Ovary (tissue), 9 donors: Measurements from ENCODE around the gene STPG3. TPM values are rescaled to one million over a fixed set of nuclear protein-coding genes. Genes with fewer than 3 reads are reported as not detected.

Experiments used
- DNase-seq, 5 donors: peaks; one replicate each; pipeline ENCODE4 v3.0.0-alpha.2; 2019 to 2020
- H3K27ac ChIP-seq, 2 donors: fragments of 200-600 bp; one replicate each; pipeline versions ENCODE4 v1.5.1 to v1.8.0; 2019 to 2022
- H3K27me3 ChIP-seq: fragments of 200-600 bp; one replicate; pipeline ENCODE4 v1.8.0; 2022
- H3K36me3 ChIP-seq: fragments of 200-600 bp; sonication (generic); one replicate; pipeline ENCODE4 v1.5.1; 2019
- H3K4me1 ChIP-seq: one replicate; pipeline ENCODE4 v1.8.1; 2013; ENCODE audit warnings: mild to moderate bottlenecking, moderate library complexity; ENCODE audit not compliant: insufficient read depth
- H3K4me3 ChIP-seq: fragments of 200-600 bp; sonication (generic); one replicate; pipeline ENCODE4 v1.5.1; 2017
- H3K9me3 ChIP-seq, 2 donors: fragments of 200-600 bp in 1 of 2; sonication (generic) in 1 of 2; one replicate each; pipeline versions ENCODE4 v1.5.1 to v1.8.1; 2013 to 2019; ENCODE audit warnings: mild to moderate bottlenecking in 1 of 2, moderate library complexity in 1 of 2
- EP300 ChIP-seq: sonication (generic); formaldehyde crosslinking; IDR thresholded peaks from one replicate; pipeline ENCODE4 v1.6.1; 2017; ENCODE audit warnings: antibody characterized with exemption
- POLR2A ChIP-seq: fragments of 450-650 bp; IDR thresholded peaks from one replicate; pipeline ENCODE4 v1.6.1; 2017; ENCODE audit warnings: antibody characterized with exemption, mild to moderate bottlenecking, moderate library complexity
- WGBS, 3 donors: extraction: QIAGEN DNeasy Blood & Tissue Kit in 1 of 3; methylation state at CpG; one replicate each; pipeline versions ENCODE4 v1.1.5 to v1.1.7; 2013 to 2017; 5-methylcytosine and 5-hydroxymethylcytosine counted together
- intact Hi-C, 4 donors: fragments of 100-400 bp; cut with DNase I; formaldehyde crosslinking; loops; one replicate each; pipeline versions ENCODE4 v1.11.0 to v1.15.1; 2022 to 2023
- polyA plus RNA-seq, 2 donors: library from polyadenylated mRNA; stranded (reverse); fragments of 200-250 nt in 1 of 2; fragments of 350-450 nt in 1 of 2; fragmentation: Illumina TruSeq in 1 of 2; extraction: RNeasy Lipid Tissue Mini Kit (QIAGEN cat#74804) in 1 of 2; gene quantifications; one replicate each; pipeline ENCODE4 v1.2.3, GENCODE V29; 2013 to 2014
- total RNA-seq, 7 donors: library from RNA; depleted of rRNA in 2 of 7; stranded (reverse); fragments of >200 nt in 2 of 7; fragmentation: NEBNext Ultra II Directional in 3 of 7; extraction: Animal tissue kit (Norgen Biotek cat#: 25700) in 3 of 7; gene quantifications; one replicate each; pipeline versions ENCODE4 v1.1.0 to v1.2.4, GENCODE V29; 2016 to 2023
- TF ChIP-seq, protein P1 (sequence below), 3 donors: fragments of 450-650 bp in 2 of 3; fragments of 200-600 bp in 1 of 3; IDR thresholded peaks; one replicate each; pipeline versions ENCODE4 v1.5.1 to v1.8.0; 2016 to 2022; ENCODE audit warnings: antibody characterized with exemption in 3 of 3, mild to moderate bottlenecking in 1 of 3
- donor health status: DM: no; HTN: no; CAD: no; lungs with moderate emphysema.
- donor health status: DM: no; HTN: no; CAD: no.
- donor health status: Bipolar disorder and iron deficiency.
- donor health status: DM: yes; HTN: yes; CAD: no.
- donor health status: DM: no; HTN: no; CAD: no.
- donor health status: DM: yes; HTN: yes; CAD: no.

The STPG3 gene
- total and polyA plus RNA-seq, 9 donors: not detected

GRCh38 chr9:137250329-137251193 lies 525 bp upstream of the STPG3 start:
- Histone ChIP-seq H3K4me1 (peaks cover 5% of the 10 kb centered on the region), H3K27ac (no peak overlapping the region), H3K4me3 (no peak overlapping the region), H3K27me3 (no peaks in the 10 kb centered on the region), H3K36me3 (no peaks in the 10 kb centered on the region), H3K9me3 (no peaks in the 10 kb centered on the region)
- no peak for DNase-seq
- no peak for TF ChIP-seq POLR2A
- TF ChIP-seq, protein P1, sequence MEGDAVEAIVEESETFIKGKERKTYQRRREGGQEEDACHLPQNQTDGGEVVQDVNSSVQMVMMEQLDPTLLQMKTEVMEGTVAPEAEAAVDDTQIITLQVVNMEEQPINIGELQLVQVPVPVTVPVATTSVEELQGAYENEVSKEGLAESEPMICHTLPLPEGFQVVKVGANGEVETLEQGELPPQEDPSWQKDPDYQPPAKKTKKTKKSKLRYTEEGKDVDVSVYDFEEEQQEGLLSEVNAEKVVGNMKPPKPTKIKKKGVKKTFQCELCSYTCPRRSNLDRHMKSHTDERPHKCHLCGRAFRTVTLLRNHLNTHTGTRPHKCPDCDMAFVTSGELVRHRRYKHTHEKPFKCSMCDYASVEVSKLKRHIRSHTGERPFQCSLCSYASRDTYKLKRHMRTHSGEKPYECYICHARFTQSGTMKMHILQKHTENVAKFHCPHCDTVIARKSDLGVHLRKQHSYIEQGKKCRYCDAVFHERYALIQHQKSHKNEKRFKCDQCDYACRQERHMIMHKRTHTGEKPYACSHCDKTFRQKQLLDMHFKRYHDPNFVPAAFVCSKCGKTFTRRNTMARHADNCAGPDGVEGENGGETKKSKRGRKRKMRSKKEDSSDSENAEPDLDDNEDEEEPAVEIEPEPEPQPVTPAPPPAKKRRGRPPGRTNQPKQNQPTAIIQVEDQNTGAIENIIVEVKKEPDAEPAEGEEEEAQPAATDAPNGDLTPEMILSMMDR (IDR thresholded peaks at IDR 0.05): no peak
- no peak for TF ChIP-seq EP300
- WGBS, 3 donors: 32 to 38% (median 37%) methylated on average over 16 to 18 of the region's 18 CpGs
- intact Hi-C loops: no loop called here

DNA sequence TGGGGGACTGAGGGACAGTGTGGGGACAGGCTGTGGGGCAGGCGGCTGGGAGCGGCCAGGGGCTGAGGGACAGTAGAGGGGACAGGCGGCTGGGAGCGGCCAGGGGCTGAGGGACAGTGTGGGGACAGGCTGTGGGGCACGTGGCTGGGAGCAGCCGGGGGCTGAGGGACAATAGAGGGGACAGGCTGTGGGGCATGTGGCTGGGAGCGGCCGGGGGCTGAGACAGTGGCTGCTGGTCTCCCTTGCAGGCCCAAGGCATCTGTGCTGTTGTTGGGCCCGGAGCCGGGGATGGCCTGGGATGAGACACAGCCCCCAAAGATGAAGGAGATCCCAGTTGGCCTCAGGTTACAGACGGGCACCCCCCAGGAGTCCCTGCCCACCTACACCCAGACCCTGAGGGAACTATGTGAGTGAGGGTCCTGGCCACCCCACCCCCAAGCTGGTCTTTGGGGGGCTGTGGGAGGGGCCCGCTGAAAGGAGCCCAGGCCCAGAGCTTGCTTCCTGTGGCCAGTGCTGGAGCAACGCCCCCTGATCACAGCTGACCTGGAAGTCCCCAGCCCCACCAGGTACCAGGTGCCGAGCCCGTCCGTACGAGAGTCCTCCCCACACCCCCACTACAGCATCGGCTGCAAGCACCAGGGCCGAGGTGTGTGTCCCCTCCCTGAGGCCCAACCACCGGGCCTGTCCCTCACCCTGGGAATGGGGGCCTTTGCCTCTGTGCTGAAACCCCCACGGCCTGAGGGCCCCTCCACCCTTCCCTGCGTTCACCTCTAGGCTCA lies 593 bp downstream of the STPG3 start:
- peaks cover 15% of the 10 kb centered on the region for H3K4me1 ChIP-seq
- no peaks in the 10 kb centered on the region for H3K27me3 ChIP-seq
- TF ChIP-seq POLR2A: no peak
- TF ChIP-seq EP300: no peak
- TF ChIP-seq, protein P1 (IDR thresholded peaks at IDR 0.05): no peak
- H3K9me3 ChIP-seq: no peaks in the 10 kb centered on the region
- no peak for DNase-seq
- WGBS, 3 donors: 82 to 87% (median 86%) methylated on average over 21 to 22 of the region's 22 CpGs
- H3K4me3 ChIP-seq: no peak overlapping the region
- H3K36me3 ChIP-seq: no peaks in the 10 kb centered on the region
- no peak overlapping the region for H3K27ac ChIP-seq
- intact Hi-C loops: no loop called here

DNA sequence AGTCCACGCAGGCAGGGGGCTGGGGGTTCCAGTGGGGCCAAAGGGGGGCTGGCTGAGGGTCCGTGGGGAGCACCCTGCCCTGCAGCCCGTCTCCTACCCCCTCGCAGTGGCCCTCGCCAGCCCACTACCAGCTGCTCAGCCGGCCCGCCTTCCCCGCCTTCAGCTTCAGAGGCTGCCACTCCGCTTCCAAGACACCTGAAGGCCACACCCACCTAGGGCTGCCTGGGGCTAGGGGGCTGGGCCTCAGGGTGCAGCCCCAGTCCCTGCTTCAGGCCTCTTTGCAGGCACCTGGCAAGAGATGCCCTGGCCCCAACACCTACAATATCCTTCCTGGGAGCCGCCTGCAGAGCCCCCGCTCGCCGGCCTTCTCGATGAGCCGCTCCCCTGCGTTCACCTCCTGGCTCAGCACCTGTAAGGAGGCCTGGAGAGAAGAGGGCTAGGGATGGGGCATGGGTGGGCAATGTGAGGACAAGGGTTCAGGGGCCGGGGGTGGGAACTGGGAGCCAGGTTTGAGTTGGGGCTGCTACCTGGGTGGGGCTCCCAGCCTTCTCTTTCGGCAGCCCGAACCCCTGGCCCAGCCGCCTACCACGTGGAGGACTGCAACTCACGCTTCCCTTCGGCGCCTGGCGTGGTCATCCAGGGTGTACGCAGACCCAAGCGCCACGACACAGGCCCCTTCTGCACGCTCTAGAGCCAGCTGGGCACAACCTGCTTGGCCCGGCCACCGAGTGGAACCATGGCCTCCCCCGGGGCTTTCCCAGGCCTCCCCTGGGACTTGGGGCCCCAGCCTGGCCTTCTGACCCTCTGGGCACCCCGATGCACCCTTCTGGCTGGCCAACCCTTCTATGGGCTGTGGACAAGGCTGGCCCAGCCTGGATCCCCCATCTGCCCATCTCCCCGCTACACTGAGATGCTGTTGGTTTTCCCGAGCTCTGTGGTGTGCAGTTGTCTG lies 1.7 kb downstream of the STPG3 start:
- Histone ChIP-seq H3K9me3 (no peaks in the 10 kb centered on the region), H3K4me1 (peaks cover 15% of the 10 kb centered on the region), H3K36me3 (no peaks in the 10 kb centered on the region), H3K27ac (no peak overlapping the region), H3K27me3 (no peaks in the 10 kb centered on the region), H3K4me3 (no peak overlapping the region)
- WGBS, 3 donors: 83 to 90% (median 85%) methylated on average over 33 to 35 of the region's 35 CpGs
- no peak for DNase-seq
- intact Hi-C loops: no loop called here
- TF ChIP-seq, protein P1 (IDR thresholded peaks at IDR 0.05): no peak
- no peak for TF ChIP-seq EP300
- no peak for TF ChIP-seq POLR2A
